Measurements from ENCODE around the gene MAP3K5.

- TF ChIP-seq CTCF (IDR thresholded peaks at IDR 0.05) (no peak), POLR2A (IDR thresholded peaks at IDR 0.05) (no peak)
Observed at GRCh38 chr6:136656121-136656520, 136.2 kb downstream of the MAP3K5 start.
